Measurements from ENCODE around the gene UCP2.

Gene UCP2, protein sequence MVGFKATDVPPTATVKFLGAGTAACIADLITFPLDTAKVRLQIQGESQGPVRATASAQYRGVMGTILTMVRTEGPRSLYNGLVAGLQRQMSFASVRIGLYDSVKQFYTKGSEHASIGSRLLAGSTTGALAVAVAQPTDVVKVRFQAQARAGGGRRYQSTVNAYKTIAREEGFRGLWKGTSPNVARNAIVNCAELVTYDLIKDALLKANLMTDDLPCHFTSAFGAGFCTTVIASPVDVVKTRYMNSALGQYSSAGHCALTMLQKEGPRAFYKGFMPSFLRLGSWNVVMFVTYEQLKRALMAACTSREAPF

DNA sequence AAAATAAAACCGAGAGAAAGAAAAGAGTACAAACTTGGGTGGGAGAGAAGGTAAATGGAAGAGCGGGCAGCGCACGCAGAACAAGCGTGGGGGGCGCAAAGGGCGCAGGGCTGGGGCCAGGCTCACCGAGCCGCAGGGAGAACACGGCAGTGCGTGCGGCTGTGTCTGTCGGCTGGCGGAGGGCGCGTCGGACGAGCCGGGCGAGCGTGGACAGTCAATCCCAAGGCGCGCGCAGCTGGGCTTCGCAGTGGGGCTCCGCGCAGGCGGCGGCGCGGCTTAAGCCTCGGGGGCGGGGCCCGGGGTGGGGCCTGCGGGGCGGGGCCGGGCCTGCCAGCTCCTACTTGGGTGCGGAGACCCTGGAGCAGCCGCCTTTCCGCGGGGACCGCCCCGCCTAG, at the start of gene UCP2:
TSS of gene UCP2 (minus strand) at position 249 of the 395 bp plus-strand sequence. CDS start 4,465 bp downstream, outside the sequence.
- TF ChIP-seq, protein P1, sequence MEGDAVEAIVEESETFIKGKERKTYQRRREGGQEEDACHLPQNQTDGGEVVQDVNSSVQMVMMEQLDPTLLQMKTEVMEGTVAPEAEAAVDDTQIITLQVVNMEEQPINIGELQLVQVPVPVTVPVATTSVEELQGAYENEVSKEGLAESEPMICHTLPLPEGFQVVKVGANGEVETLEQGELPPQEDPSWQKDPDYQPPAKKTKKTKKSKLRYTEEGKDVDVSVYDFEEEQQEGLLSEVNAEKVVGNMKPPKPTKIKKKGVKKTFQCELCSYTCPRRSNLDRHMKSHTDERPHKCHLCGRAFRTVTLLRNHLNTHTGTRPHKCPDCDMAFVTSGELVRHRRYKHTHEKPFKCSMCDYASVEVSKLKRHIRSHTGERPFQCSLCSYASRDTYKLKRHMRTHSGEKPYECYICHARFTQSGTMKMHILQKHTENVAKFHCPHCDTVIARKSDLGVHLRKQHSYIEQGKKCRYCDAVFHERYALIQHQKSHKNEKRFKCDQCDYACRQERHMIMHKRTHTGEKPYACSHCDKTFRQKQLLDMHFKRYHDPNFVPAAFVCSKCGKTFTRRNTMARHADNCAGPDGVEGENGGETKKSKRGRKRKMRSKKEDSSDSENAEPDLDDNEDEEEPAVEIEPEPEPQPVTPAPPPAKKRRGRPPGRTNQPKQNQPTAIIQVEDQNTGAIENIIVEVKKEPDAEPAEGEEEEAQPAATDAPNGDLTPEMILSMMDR (IDR thresholded peaks at IDR 0.05; ENCODE audit: low read depth, low read length), result no peak
- peak within 1 kb of the TSS; percentile 74 for H3K4me3 ChIP-seq (ENCODE audit: low read depth, low read length)

DNA sequence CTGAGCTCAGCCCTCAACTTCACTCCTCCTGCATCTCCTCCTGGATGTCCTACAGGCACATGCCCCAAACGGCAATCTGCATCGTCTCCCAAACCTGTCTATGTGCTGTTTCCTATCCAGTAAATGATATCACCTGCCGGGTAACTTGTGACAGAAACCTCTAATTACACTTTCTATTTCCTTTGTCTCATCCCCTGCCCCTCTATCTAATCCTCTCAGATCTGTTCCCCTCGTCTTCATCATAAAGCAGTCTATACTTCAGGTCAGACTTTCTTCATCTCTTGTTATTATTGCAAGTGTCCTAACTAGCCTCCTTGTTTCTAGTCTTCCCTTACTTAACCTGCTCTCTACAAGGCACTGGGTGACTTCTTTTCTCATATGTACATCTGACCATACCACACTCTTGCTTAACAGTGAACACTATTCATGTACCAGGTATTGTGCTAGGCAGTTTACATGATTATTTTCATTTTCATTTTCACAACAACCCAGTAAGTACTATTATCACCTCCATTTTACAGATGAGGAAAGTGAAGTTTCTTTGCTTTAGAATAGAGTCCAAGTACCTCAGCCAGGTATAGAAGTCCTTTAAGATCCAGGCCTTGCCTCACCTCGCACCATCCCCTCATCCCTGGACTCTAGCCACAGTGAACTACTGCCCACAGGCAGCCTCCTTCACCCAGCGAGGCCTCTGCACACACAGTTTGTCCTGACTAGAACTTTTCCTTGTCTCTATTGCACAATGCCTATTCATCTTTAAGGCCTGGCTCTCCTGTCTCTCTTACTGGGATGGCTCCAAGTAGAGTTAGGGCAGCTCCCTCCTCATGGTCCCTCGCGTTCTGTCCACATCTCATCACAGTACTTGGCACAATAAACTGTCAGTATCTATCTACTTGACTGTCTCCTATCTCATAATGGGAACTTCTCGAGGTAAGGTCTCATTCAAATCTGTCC, 48.4 kb upstream of the UCP2 start:
- TF ChIP-seq, protein P1 (IDR thresholded peaks at IDR 0.05; ENCODE audit: low read depth, low read length), result no peak

DNA sequence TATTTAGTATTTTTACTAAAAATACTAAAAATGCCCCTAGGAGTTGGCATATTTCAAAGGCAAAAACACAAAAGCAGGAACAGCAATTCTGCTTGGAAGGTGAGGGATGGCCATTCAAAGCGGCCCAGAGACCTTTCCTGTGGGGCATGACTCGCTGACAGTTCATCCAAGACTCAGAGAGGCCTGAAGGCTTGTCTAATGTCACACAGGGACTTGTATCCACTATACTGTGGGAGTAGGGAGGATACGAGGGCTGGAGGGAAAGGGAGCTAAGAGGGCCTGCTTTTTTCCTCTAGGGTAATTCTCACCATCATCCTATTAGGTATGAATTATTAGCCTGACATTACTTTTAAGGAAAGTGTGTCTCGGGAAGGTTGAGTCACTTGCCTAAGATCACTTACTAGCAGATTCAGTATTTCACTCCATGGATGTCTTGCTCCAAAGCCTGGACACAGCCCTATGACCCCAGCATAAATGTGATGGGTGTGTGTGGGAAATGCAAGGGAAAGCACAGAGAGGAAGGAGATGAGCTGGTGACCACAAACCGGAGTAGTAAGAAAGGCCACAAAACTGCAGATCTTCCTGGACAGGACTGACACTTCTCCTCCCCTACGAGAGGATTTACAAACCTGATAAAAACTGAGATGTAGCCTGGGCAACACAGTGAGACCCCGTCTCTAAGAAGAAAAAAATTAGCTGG, 43.0 kb upstream of the UCP2 start:
- TF ChIP-seq, protein P1 (IDR thresholded peaks at IDR 0.05; ENCODE audit: low read depth, low read length), result no peak
- H3K4me3 ChIP-seq (ENCODE audit: low read depth, low read length), result no peak overlapping the region

More for the DNA sequence above, 48.4 kb upstream of the UCP2 start:
- no peak overlapping the region for H3K4me3 ChIP-seq (ENCODE audit: low read depth, low read length)

DNA sequence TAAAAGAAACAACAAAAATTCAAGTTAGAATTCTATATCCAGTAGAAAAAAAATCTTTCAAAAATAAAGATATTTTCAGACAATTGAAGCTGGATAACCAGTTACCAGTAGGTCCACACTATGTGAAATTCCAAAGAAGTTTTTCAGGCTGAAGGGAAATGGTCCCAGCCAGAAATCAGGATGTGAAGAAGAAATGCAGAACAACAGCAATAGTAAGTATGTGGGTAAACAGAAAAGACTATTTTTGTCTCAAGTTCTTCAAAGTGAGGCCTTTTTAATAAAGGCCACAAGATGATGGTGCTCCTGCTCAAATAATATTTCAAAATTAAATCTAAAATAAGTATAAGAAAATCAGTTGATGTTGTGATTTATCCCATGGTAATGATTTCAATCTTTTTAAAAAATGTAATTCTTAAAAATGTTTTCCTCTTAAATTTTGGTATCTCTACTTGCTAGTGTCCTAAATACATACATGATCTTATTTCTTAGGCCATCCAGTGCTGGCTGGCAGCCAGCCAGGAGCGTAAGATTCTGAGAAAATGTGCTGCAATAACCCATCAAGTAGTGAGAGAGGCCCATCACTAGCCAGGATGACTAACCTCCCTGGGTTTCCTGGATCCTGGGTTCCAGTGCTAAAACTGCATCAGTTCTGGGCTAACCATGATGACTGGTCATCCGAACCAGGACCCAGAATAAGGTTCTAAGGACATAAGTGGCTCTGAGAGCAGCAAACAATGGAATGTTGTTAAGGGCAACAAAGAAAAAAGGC, 41.8 kb upstream of the UCP2 start:
- TF ChIP-seq, protein P1 (IDR thresholded peaks at IDR 0.05; ENCODE audit: low read depth, low read length), result no peak
- H3K4me3 ChIP-seq (ENCODE audit: low read depth, low read length), result no peak overlapping the region

DNA sequence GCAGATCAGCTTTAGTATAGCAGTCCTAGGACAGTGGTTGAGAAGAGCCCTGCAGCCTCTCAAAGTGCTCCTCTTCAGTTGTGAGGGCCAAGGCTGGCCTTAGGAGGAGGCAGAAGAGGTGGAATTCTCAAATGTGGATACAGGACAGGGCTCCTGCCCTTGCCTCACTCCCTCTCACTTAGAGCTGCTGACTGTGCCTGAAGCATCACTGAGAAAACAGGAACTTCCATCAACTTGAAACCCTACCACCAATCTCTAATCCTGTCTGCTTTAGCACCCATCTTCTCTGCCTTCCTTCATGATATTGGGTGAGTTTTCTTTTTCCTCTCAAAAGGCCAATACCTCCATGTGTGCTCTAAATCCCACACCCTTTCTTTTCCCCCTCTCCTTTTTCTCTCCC, 40.6 kb upstream of the UCP2 start:
- H3K4me3 ChIP-seq (ENCODE audit: low read depth, low read length), result no peak overlapping the region
- TF ChIP-seq, protein P1 (IDR thresholded peaks at IDR 0.05; ENCODE audit: low read depth, low read length), result no peak

DNA sequence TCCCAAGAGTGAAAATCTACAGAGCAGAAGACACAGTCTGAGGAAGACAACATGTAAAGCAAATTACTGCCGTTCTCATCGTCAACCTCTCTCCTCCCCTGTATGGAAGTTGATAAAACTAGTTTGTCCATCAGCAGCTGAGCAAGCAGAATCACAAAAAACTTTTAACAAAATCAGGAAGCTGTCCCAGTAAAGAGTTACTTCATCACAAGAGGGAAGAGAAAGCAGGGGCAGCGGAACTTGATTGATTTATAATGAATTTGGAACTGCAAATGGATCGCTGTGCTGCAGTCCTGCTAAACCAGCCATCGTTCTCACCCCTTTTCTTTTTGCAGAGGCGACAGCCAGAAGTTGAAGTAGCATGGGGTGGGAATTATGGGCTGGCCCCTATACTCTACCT, 39.9 kb upstream of the UCP2 start:
- H3K4me3 ChIP-seq (ENCODE audit: low read depth, low read length), result no peak overlapping the region
- TF ChIP-seq, protein P1 (IDR thresholded peaks at IDR 0.05; ENCODE audit: low read depth, low read length), result no peak

All from WI38 (cell line).